Measurements from ENCODE around the gene OIP5. TPM values are rescaled to one million over a fixed set of nuclear protein-coding genes. Genes with fewer than 3 reads are reported as not detected.

The OIP5 gene
- total and polyA plus RNA-seq, 9 of the 15 experiments (the other 6 are each of a cell fraction or from before 2014, with no cell fraction given): 8.3 to 54.8 (median 35.3) TPM

DNA sequence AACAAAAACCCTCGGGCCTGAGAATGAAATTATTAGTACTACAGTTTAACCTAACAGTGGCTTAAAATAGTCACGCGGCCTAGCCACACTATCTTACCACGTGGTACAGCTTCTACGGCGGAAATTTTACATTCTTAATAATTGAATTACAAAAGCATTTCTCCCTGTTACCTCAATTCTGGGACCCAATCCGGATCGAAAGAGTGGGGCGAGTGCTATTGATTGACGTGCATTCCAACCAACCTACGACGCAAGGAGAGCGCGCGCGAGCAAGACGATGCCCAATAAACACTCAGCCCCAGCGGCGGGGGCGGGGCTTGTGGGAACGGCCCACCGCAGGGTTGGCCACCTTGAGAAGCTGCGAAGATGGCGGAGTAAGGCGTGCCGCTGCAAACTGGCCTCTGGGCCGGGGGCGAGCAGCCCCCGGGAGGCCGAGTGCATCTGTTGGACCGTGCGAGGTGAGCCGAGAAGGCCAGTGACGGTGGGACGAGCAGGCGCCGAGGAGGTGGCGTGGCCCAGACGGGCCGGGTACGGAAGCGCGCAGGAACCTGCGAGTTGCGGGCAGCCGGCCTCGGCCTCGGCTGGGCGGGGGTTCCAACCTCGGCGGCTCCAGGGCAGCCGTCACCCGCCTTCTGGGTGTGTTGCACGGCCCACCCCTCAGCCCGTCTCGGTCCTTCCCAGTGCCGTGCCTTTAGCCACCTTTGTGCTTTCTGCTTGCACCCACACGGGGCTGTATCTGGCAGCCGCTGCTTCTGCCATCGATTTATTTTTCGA, 48.6 kb downstream of the OIP5 start (continued):
- TF ChIP-seq, protein P1, sequence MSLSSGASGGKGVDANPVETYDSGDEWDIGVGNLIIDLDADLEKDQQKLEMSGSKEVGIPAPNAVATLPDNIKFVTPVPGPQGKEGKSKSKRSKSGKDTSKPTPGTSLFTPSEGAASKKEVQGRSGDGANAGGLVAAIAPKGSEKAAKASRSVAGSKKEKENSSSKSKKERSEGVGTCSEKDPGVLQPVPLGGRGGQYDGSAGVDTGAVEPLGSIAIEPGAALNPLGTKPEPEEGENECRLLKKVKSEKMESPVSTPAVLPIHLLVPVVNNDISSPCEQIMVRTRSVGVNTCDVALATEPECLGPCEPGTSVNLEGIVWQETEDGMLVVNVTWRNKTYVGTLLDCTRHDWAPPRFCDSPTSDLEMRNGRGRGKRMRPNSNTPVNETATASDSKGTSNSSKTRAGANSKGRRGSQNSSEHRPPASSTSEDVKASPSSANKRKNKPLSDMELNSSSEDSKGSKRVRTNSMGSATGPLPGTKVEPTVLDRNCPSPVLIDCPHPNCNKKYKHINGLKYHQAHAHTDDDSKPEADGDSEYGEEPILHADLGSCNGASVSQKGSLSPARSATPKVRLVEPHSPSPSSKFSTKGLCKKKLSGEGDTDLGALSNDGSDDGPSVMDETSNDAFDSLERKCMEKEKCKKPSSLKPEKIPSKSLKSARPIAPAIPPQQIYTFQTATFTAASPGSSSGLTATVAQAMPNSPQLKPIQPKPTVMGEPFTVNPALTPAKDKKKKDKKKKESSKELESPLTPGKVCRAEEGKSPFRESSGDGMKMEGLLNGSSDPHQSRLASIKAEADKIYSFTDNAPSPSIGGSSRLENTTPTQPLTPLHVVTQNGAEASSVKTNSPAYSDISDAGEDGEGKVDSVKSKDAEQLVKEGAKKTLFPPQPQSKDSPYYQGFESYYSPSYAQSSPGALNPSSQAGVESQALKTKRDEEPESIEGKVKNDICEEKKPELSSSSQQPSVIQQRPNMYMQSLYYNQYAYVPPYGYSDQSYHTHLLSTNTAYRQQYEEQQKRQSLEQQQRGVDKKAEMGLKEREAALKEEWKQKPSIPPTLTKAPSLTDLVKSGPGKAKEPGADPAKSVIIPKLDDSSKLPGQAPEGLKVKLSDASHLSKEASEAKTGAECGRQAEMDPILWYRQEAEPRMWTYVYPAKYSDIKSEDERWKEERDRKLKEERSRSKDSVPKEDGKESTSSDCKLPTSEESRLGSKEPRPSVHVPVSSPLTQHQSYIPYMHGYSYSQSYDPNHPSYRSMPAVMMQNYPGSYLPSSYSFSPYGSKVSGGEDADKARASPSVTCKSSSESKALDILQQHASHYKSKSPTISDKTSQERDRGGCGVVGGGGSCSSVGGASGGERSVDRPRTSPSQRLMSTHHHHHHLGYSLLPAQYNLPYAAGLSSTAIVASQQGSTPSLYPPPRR (CRISPR knock-in tag; IDR thresholded peaks at IDR 0.05; ENCODE audit: borderline replicate concordance): 0 out of 2 replicates have a peak, but pooled peaks have one; percentile 38
- TF ChIP-seq, protein P2, sequence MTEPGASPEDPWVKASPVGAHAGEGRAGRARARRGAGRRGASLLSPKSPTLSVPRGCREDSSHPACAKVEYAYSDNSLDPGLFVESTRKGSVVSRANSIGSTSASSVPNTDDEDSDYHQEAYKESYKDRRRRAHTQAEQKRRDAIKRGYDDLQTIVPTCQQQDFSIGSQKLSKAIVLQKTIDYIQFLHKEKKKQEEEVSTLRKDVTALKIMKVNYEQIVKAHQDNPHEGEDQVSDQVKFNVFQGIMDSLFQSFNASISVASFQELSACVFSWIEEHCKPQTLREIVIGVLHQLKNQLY (CRISPR knock-in tag; conservative IDR thresholded peaks at IDR 0.05): no peak
- peak; percentile 76; the same call in 1 of the 2 replicates for TF ChIP-seq SIN3B (IDR thresholded peaks at IDR 0.05; ENCODE audit: low read depth)
- TF ChIP-seq, protein P3, sequence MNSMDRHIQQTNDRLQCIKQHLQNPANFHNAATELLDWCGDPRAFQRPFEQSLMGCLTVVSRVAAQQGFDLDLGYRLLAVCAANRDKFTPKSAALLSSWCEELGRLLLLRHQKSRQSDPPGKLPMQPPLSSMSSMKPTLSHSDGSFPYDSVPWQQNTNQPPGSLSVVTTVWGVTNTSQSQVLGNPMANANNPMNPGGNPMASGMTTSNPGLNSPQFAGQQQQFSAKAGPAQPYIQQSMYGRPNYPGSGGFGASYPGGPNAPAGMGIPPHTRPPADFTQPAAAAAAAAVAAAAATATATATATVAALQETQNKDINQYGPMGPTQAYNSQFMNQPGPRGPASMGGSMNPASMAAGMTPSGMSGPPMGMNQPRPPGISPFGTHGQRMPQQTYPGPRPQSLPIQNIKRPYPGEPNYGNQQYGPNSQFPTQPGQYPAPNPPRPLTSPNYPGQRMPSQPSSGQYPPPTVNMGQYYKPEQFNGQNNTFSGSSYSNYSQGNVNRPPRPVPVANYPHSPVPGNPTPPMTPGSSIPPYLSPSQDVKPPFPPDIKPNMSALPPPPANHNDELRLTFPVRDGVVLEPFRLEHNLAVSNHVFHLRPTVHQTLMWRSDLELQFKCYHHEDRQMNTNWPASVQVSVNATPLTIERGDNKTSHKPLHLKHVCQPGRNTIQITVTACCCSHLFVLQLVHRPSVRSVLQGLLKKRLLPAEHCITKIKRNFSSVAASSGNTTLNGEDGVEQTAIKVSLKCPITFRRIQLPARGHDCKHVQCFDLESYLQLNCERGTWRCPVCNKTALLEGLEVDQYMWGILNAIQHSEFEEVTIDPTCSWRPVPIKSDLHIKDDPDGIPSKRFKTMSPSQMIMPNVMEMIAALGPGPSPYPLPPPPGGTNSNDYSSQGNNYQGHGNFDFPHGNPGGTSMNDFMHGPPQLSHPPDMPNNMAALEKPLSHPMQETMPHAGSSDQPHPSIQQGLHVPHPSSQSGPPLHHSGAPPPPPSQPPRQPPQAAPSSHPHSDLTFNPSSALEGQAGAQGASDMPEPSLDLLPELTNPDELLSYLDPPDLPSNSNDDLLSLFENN (IDR thresholded peaks at IDR 0.05; ENCODE audit: low read depth in 2 of 2, low read length in 2 of 2): peak in 1 of 2 experiments; percentile 14; a peak in 1 of 4 replicates
- TF ChIP-seq EP400 (IDR thresholded peaks at IDR 0.05): peak; percentile 95
- peak; percentile 96 for TF ChIP-seq NFYB (IDR thresholded peaks at IDR 0.05; ENCODE audit: extremely low read depth, insufficient read length)
- no peak for TF ChIP-seq DIDO1 (tag; IDR thresholded peaks at IDR 0.05; ENCODE audit: low read depth)
- peak; percentile 97 for TF ChIP-seq TAF1 (IDR thresholded peaks at IDR 0.05; ENCODE audit: control insufficient read depth, extremely low read depth, insufficient read depth, low read length, severe bottlenecking)

Measured in K562 (cell line).